OCI-M2 (cell line): ENCODE data around the gene VMP1.
"Not testable (repeated sequence)": the region's sequence is repeated elsewhere in the genome, so short reads cannot be mapped to it uniquely, and the experiment has no call there.

Source experiments
- DNase-seq: peaks from one replicate; lab custom pipeline; 2025; ENCODE audit not compliant: unreplicated experiment; lab: John Stamatoyannopoulos, UW

Gene VMP1

GRCh38 chr17:59806322-59806721, 98.9 kb downstream of the VMP1 start:
- not testable (repeated sequence) for DNase-seq

GRCh38 chr17:59807892-59808509, 100.5 kb downstream of the VMP1 start:
- DNase-seq = no peak

DNA sequence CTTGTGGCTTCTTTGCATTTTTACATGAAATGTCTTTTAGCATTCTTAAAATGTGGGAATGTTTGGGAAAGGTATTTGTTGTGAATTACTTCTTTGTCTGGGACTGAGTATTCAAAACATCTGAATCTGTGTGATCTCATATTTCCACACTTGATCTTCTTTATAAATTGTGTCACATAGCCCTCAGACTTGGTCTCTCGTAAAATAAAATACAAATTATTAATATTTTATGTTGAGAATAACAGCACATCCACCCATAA, 103.4 kb downstream of the VMP1 start:
- no peak for DNase-seq

DNA sequence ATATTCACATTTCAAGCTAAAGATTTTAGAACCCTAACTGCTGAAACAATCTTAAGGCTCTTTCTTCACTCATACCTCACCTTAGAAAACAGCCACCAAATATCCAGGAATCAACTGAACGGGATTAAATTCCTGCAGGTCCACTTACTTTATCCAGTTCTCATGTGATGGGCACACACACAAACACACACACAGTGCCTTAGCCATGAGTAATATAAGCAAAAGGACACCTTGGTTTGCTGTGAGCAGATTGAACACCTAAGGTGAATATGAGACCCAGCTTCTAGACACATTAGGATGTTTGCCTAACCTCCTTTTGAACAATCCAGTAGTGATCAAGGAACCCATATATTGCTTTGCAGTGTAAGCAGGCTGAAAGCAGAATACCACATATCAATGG, 103.8 kb downstream of the VMP1 start:
- no peak for DNase-seq

DNA sequence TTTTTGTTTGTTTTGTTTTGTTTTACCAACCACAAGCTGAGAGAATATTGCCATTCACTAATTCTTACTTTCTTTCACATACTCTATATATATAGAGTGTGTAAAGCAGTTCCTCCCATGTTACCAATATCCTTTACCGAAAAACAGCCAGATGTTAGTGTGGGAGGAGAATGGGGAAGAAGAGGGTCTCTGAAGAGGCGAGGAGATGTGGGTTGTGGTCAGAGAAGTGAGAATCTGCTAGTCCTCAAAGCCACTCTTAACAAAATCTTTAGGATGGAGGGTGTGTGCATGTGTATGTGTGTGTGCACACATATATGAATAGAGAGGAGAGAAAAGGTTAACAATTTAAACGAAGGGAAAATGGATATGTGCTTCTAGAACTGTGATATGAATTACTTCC, 104.7 kb downstream of the VMP1 start:
- no peak for DNase-seq

- DNase-seq = no peak
Observed at GRCh38 chr17:59814276-59814675, 106.8 kb downstream of the VMP1 start.

- DNase-seq = no peak
Observed at GRCh38 chr17:59814685-59815084, 107.2 kb downstream of the VMP1 start.

- DNase-seq = no peak
Observed at GRCh38 chr17:59815965-59816364, 108.5 kb downstream of the VMP1 start.

DNA sequence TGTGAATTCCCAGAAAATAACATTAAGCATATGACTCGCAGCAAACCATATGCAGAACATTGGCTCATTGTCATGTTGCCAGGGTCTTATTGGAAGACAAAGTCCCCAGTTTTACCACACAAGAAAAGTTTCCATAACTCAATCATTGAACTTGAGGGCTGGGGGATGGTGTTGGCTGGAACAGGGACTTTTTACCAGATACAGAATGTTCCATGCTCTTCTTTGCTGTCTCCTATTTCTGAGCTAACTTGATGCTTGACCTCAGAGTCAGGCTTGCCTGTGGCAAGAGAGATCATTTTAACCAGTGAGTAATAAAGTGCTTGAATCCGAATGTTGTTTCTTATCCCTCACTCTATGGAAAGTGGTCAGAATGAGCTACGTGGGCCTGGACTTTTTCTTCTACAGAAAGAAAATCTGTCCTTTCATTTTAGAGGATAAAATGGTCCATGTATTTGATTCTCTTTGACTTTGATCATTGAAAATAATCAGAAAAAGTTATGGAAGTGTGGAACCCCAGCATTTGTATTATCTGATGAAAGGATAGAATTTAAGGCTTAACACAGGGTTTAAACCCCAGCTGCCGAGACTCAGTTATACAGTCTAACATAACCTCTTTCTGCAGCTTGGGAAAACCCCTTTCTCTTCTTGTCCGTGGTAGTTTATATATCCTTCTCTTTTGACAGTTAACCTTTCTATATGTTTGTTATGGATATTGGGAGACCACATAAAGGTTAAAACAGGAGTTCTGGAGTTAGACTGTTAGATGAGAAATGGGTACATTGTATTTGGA, 118.3 kb downstream of the VMP1 start:
- DNase-seq = no peak

GRCh38 chr17:59826706-59827453, 119.4 kb downstream of the VMP1 start:
- DNase-seq = no peak

GRCh38 chr17:59827721-59828477, 120.4 kb downstream of the VMP1 start:
- DNase-seq = no peak

GRCh38 chr17:59828478-59828760, 121.0 kb downstream of the VMP1 start:
- no peak for DNase-seq

- DNase-seq = not testable (repeated sequence)
Observed at GRCh38 chr17:59828819-59829216, 121.4 kb downstream of the VMP1 start.

GRCh38 chr17:59829217-59830006, 122.0 kb downstream of the VMP1 start:
- DNase-seq = no peak

DNA sequence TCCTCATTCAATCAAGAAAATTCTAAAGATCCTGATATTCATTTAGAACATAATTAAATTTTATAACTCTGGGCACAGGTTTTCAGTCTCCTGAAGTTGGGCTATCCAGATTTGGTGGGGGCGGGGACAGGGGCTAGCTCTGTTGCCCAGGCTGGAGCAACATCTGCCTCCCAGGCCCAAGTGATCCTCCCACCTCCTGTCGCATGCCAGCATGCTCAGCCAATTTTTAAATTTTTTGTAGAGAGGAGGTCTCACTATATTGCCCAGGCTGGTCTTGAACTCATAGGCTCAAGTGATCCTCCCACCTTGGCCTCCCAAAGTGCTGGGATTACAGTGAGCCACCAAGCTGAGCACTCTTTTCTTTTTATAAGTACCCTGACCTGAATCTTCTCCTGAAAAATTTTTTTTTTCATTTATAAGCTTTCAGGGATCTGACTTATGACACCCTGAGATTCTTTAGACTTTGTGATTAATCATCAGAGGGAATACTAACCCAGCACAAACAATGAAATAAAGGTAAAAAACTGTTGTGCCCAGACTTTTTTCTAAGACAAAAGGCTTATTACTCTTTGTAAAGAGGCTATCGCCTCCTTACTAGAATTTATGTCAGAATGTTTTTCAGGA, 122.7 kb downstream of the VMP1 start:
- DNase-seq = no peak

- no peak for DNase-seq
Observed at GRCh38 chr17:59830846-59831486, 123.5 kb downstream of the VMP1 start.

- DNase-seq = no peak
Observed at GRCh38 chr17:59832883-59833379, 125.5 kb downstream of the VMP1 start.

- peak; percentile 77 for DNase-seq
Observed at GRCh38 chr17:59837308-59838051, 130.0 kb downstream of the VMP1 start.
